ENCODE results near the gene GRAP. TPM values are rescaled to one million over a fixed set of nuclear protein-coding genes. Genes with fewer than 3 reads are reported as not detected.

The GRAP gene
- total and polyA plus RNA-seq, 10 of the 15 experiments (the other 5 are each of a cell fraction or from before 2014, with no cell fraction given): 0.58 to 78.3 (median 36.6) TPM

- FAIRE-seq: no peak
- no TSS peak for BruUV-seq (replicated peaks)
These were observed 52.7 kb downstream of the GRAP start for GRCh38 chr17:18993905-18994526.

More at GRCh38 chr17:18993905-18994526, 52.7 kb downstream of the GRAP start:
- CTCF ChIA-PET: interaction anchor here (0.8 kb wide), 1 partner anchor 33 kb away, joined by 3 read pairs; no protein-coding TSS in a partner anchor
- RAD21 ChIA-PET (ENCODE audit: unreplicated experiment): no interaction called here
- H3K36me3 ChIP-seq (ENCODE audit: control insufficient read depth in 2 of 2, insufficient read depth in 2 of 2, low read length in 1 of 2): peaks cover 0 to 3% of the 10 kb centered on the region in 2 experiments; a peak in 3 of 4 replicates
- no peak overlapping the region for H3K4me2 ChIP-seq (ENCODE audit: control insufficient read depth, insufficient read depth)
- no peak overlapping the region for H3K4me3 ChIP-seq
- ATAC-seq: no peak
- peaks cover 15% of the 10 kb centered on the region for H3K4me1 ChIP-seq (ENCODE audit: control insufficient read depth, insufficient read depth, low read length)
- DNase-seq (ENCODE audit: low read depth, low spot score): no peak
- H3K9ac ChIP-seq (ENCODE audit: control insufficient read depth, insufficient read depth, low read length): no peak overlapping the region
- in situ Hi-C loops (cut with MboI): no loop called here
- intact Hi-C loops (cut with micrococcal nuclease; ENCODE audit: unreplicated experiment): no loop called here
- no peaks in the 10 kb centered on the region for H4K20me1 ChIP-seq (ENCODE audit: control insufficient read depth, insufficient read depth)
- H2AFZ ChIP-seq (ENCODE audit: control insufficient read depth, low read depth, low read length): no peak overlapping the region
- no peak overlapping the region for H3K27ac ChIP-seq (ENCODE audit: control insufficient read depth, insufficient read depth)
- POLR2A ChIA-PET: no interaction called here
- peaks cover 6% of the 10 kb centered on the region; the same call in 2 of the 3 replicates for H3K9me3 ChIP-seq (replicated peaks; ENCODE audit: control insufficient read depth, insufficient read depth, low read length)
- no peaks in the 10 kb centered on the region for H3K27me3 ChIP-seq (replicated peaks in 1 of 2; ENCODE audit: control insufficient read depth in 2 of 2, insufficient read depth in 2 of 2, low read length in 1 of 2)
- WGBS (ENCODE audit: insufficient coverage, insufficient replicate concordance, low lambda C conversion rate, missing lambda C conversion rate): 80% methylated on average over 16 of the region's 16 CpGs
- no peak for TF ChIP-seq BACH1 (IDR thresholded peaks at IDR 0.05; ENCODE audit: borderline replicate concordance)
- no peak for TF ChIP-seq MEF2A (IDR thresholded peaks at IDR 0.05; ENCODE audit: insufficient read depth, low read depth, low read length)
- TF ChIP-seq, protein P1, sequence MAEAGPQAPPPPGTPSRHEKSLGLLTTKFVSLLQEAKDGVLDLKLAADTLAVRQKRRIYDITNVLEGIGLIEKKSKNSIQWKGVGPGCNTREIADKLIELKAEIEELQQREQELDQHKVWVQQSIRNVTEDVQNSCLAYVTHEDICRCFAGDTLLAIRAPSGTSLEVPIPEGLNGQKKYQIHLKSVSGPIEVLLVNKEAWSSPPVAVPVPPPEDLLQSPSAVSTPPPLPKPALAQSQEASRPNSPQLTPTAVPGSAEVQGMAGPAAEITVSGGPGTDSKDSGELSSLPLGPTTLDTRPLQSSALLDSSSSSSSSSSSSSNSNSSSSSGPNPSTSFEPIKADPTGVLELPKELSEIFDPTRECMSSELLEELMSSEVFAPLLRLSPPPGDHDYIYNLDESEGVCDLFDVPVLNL (IDR thresholded peaks at IDR 0.05; ENCODE audit: low read depth, low read length): no peak
- TF ChIP-seq, protein P2, sequence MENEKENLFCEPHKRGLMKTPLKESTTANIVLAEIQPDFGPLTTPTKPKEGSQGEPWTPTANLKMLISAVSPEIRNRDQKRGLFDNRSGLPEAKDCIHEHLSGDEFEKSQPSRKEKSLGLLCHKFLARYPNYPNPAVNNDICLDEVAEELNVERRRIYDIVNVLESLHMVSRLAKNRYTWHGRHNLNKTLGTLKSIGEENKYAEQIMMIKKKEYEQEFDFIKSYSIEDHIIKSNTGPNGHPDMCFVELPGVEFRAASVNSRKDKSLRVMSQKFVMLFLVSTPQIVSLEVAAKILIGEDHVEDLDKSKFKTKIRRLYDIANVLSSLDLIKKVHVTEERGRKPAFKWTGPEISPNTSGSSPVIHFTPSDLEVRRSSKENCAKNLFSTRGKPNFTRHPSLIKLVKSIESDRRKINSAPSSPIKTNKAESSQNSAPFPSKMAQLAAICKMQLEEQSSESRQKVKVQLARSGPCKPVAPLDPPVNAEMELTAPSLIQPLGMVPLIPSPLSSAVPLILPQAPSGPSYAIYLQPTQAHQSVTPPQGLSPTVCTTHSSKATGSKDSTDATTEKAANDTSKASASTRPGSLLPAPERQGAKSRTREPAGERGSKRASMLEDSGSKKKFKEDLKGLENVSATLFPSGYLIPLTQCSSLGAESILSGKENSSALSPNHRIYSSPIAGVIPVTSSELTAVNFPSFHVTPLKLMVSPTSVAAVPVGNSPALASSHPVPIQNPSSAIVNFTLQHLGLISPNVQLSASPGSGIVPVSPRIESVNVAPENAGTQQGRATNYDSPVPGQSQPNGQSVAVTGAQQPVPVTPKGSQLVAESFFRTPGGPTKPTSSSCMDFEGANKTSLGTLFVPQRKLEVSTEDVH (IDR thresholded peaks at IDR 0.05; ENCODE audit: low read depth, partially characterized antibody): no peak
- TF ChIP-seq SUZ12 (IDR thresholded peaks at IDR 0.05; ENCODE audit: unreplicated experiment): no peak
- no peak for TF ChIP-seq BCL11A (IDR thresholded peaks at IDR 0.05; ENCODE audit: low read depth, low read length)
- TF ChIP-seq ELK1 (IDR thresholded peaks at IDR 0.05; ENCODE audit: low read depth, low read length): no peak
- no peak for TF ChIP-seq FOXK2 (IDR thresholded peaks at IDR 0.05)
- TF ChIP-seq PAX5 (IDR thresholded peaks at IDR 0.05; ENCODE audit: borderline replicate concordance, low read depth, low read length): no peak
- TF ChIP-seq SPI1 (IDR thresholded peaks at IDR 0.05; ENCODE audit: borderline replicate concordance, insufficient read depth, low read depth, low read length): no peak
- TF ChIP-seq NR2F1 (conservative IDR thresholded peaks at IDR 0.05): no peak
- no peak for TF ChIP-seq HCFC1 (IDR thresholded peaks at IDR 0.05; ENCODE audit: low read length)
- H3K79me2 ChIP-seq (ENCODE audit: control insufficient read depth, insufficient read depth, low read length): no peaks in the 10 kb centered on the region; the same call in 1 of the 2 replicates
- SMC1A ChIA-PET (ENCODE audit: uncharacterized antibody, unreplicated experiment): no interaction called here
